OCI-LY3 (cell line): Measurements from ENCODE around the gene CPA4.

Experiments used
- H2AFZ ChIP-seq: fragments of 200-600, 300-600 bp; shearing (Covaris generic); 2 replicates; pipeline ENCODE4 v1.6.0; 2014; ENCODE audit warnings: antibody characterized with exemption, low read depth, low read length
- H3K27ac ChIP-seq: fragments of 200-600, 300-600 bp; sonication (generic); 2 replicates; pipeline ENCODE4 v1.5.1; 2014; ENCODE audit warnings: mild to moderate bottlenecking, low read length, moderate library complexity, mixed read lengths
- H3K27me3 ChIP-seq: fragments of 200-600, 300-600 bp; sonication (generic); 2 replicates; pipeline ENCODE4 v1.6.1; 2014; ENCODE audit warnings: low read depth, low read length, mixed read lengths
- H3K36me3 ChIP-seq: fragments of 200-600, 300-600 bp; sonication (generic); replicated peaks from 2 replicates; pipeline ENCODE3; 2014; ENCODE audit warnings: low read depth, low read length, mixed read lengths
- H3K4me1 ChIP-seq: fragments of 300-600, 200-600 bp; sonication (generic); 2 replicates; pipeline ENCODE4 v1.6.1; 2014; ENCODE audit warnings: low read length, mixed read lengths
- H3K4me2 ChIP-seq: fragments of 200-600, 300-600 bp; sonication (generic); 2 replicates; pipeline ENCODE4 v1.6.1; 2014; ENCODE audit warnings: low read length, mixed read lengths
- H3K4me3 ChIP-seq: fragments of 300-600, 200-600 bp; sonication (generic); 2 replicates; pipeline ENCODE4 v1.5.1; 2014; ENCODE audit warnings: antibody characterized with exemption, mild to moderate bottlenecking, low read length, moderate library complexity
- H3K79me2 ChIP-seq: fragments of 300-600, 200-600 bp; shearing (Covaris generic); 2 replicates; pipeline ENCODE4 v1.6.1; 2014; ENCODE audit warnings: mild to moderate bottlenecking, low read length, mixed read lengths
- H3K9ac ChIP-seq: fragments of 300-600, 200-600 bp; shearing (Covaris generic); 2 replicates; pipeline ENCODE4 v1.6.0; 2014; ENCODE audit warnings: mild to moderate bottlenecking, low read length, moderate library complexity
- H3K9me3 ChIP-seq: fragments of 200-600, 300-600 bp; shearing (Covaris generic); 2 replicates; pipeline ENCODE4 v1.6.1; 2014; ENCODE audit warnings: low read length, mixed read lengths; ENCODE audit not compliant: insufficient read depth
- H4K20me1 ChIP-seq: fragments of 200-600, 300-600 bp; sonication (generic); 2 replicates; pipeline ENCODE4 v1.6.1; 2016; ENCODE audit warnings: low read length, mixed read lengths; ENCODE audit not compliant: insufficient read depth
- EZH2phosphoT487 ChIP-seq: fragments of 200-600 bp; shearing (Covaris generic); IDR thresholded peaks from 2 replicates; pipeline ENCODE4 v1.6.1; 2018; ENCODE audit warnings: antibody characterized with exemption, mixed run types, low read depth
- TF ChIP-seq, protein P1 (sequence below): fragments of 200-600, 300-600 bp; sonication (generic); IDR thresholded peaks from 2 replicates; pipeline ENCODE4 v1.5.1; 2014; ENCODE audit warnings: antibody characterized with exemption, low read length, low read depth

CPA4 gene

DNA sequence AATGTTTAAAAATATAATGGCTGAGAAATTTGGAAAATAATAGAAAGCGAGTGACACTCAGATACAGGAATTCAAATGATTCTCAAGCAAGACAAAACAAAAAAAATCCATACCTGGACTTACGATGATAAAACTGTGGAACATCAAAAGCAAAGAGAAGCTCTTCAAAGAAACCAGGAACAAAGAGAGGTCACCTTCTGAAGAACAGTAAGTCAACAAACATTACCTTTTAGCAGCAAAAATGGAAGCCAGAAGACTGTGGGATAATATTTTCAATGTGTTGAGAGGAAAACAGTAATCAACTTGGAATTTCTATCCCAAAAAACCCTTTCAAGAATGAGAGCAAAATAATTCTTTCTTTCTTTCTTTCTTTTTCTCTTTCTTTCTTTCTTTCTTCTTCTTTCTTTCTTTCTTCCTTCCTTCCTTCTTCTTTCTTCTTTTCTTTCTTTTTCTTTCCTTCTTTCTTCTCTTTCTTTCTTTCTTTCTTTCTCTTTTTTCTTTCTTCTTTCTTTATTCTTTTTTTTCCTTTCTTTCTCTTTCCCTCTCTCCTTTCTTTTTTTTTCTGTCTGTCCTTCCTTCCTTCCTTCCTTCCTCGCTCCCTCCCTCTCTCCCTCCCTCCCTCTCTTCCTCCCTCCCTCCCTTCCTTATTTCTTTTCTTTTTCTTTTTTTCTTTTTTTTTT, 49.9 kb downstream of the CPA4 start:
- no peak overlapping the region for H2AFZ ChIP-seq
- H3K27me3 ChIP-seq: peaks cover 4% of the 10 kb centered on the region
- H3K4me2 ChIP-seq: no peak overlapping the region
- H3K9me3 ChIP-seq: no peaks in the 10 kb centered on the region
- H3K9ac ChIP-seq: no peak overlapping the region
- no peak overlapping the region for H3K4me3 ChIP-seq
- H3K79me2 ChIP-seq: no peaks in the 10 kb centered on the region
- no peak overlapping the region for H3K27ac ChIP-seq
- no peaks in the 10 kb centered on the region for H3K4me1 ChIP-seq
- TF ChIP-seq, protein P1, sequence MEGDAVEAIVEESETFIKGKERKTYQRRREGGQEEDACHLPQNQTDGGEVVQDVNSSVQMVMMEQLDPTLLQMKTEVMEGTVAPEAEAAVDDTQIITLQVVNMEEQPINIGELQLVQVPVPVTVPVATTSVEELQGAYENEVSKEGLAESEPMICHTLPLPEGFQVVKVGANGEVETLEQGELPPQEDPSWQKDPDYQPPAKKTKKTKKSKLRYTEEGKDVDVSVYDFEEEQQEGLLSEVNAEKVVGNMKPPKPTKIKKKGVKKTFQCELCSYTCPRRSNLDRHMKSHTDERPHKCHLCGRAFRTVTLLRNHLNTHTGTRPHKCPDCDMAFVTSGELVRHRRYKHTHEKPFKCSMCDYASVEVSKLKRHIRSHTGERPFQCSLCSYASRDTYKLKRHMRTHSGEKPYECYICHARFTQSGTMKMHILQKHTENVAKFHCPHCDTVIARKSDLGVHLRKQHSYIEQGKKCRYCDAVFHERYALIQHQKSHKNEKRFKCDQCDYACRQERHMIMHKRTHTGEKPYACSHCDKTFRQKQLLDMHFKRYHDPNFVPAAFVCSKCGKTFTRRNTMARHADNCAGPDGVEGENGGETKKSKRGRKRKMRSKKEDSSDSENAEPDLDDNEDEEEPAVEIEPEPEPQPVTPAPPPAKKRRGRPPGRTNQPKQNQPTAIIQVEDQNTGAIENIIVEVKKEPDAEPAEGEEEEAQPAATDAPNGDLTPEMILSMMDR: no peak
- TF ChIP-seq EZH2phosphoT487: no peak
- H3K36me3 ChIP-seq: no peaks in the 10 kb centered on the region
- H4K20me1 ChIP-seq: no peaks in the 10 kb centered on the region

DNA sequence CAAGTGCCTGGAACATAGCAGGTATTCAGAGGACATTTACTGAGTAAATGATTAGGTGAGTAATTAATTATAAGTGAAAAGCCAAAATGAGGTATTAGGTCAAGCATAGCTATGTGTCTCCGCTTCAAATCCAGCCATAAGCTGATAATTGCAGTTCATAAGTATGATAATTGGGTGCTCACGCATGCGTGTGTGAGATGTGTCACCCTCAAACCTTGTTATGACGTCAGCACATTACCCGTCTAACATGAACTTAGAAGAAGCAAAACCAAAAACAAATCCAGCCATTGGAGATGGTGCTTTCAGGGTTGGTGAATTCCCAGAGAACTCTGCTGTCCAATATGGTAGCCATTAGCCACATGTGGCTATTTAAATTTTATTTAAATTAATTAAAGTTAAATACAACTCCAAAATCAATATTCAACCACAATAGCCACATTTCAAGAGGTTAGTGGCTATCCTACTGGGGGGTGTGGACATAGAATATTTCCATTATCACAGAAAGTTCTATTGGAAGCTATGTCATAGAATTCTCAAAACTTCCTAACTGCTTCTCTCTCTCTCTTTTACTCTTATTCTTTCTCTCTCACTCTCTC, 51.4 kb downstream of the CPA4 start, which contains the start of gene CPA5:
TSS of gene CPA5 (plus strand) at position 546 of the 596 bp plus-strand sequence. CDS start 1,670 bp downstream, outside the sequence.
- Histone ChIP-seq H3K4me3 (no peak within 1 kb of the TSS), H3K4me1 (no peaks in the 10 kb centered on the region), H3K4me2 (no peak within 1 kb of the TSS), H3K27me3 (peaks cover 4% of the 10 kb centered on the region), H3K27ac (no peak within 1 kb of the TSS), H3K9ac (no peak within 1 kb of the TSS), H2AFZ (no peak within 1 kb of the TSS), H3K9me3 (no peaks in the 10 kb centered on the region), H4K20me1 (no peaks in the 10 kb centered on the region), H3K79me2 (no peaks in the 10 kb centered on the region), H3K36me3 (no peaks in the 10 kb centered on the region)
- TF ChIP-seq EZH2phosphoT487: no peak
- TF ChIP-seq, protein P1: no peak

DNA sequence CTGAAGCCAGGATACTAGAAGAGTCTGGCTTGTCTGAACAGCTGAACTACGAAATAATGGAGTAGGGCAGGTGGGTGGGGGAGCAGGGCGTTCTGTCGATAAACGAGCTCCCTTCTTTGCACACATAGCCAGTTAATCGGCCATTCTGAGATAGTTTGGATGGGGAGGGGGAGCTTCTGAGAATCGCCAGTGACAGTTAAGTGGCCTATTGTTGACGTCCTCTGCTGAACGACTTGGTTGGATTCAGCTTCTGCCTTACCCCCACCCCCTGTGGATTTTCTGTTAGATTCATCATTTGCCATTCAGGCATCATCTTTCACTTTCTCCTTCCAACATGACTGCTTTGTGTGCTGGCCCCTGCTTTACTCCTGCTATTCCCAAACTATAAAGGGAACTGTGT, 52.2 kb downstream of the CPA4 start:
- Histone ChIP-seq H3K4me3 (no peak overlapping the region), H3K36me3 (no peaks in the 10 kb centered on the region), H3K9me3 (no peaks in the 10 kb centered on the region), H3K4me2 (no peak overlapping the region), H4K20me1 (no peaks in the 10 kb centered on the region), H3K4me1 (no peaks in the 10 kb centered on the region), H3K27ac (no peak overlapping the region), H3K79me2 (no peaks in the 10 kb centered on the region), H2AFZ (no peak overlapping the region), H3K9ac (no peak overlapping the region), H3K27me3 (peaks cover 4% of the 10 kb centered on the region)
- TF ChIP-seq, protein P1: no peak

DNA sequence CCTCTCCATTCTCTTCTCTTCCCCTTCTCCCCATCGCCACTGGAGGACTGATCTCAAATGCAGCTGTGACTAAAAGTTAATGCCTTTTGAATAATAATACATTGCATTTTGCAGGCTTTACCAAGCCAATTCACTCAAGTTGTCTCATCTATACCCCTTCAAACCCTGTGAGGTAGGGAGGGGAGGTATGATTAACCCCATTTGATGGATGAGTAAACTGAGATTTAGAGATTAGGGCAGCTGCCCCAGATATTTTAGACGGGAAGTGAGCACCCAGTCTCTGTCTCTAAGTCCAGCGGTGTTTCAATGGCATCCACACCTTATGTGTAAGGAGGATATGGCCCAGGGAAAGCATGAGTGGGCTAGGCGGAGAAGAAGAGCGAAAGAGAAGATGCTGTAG, 52.8 kb downstream of the CPA4 start:
- Histone ChIP-seq H3K4me3 (no peak overlapping the region), H3K4me2 (no peak overlapping the region), H3K36me3 (no peaks in the 10 kb centered on the region), H3K79me2 (no peaks in the 10 kb centered on the region), H3K27me3 (peaks cover 4% of the 10 kb centered on the region), H3K9me3 (no peaks in the 10 kb centered on the region), H3K4me1 (peaks cover under 1% of the 10 kb centered on the region; the same call in 1 of the 2 replicates), H3K27ac (no peak overlapping the region), H3K9ac (no peak overlapping the region), H4K20me1 (no peaks in the 10 kb centered on the region), H2AFZ (no peak overlapping the region)
- TF ChIP-seq, protein P1: no peak
- no peak for TF ChIP-seq EZH2phosphoT487
